Activated naive CD4-positive, alpha-beta T cell treated with anti-CD3 and anti-CD28 coated beads, Interleukin-2, amount 50 U/mL, for 16 hours (primary cell): Measurements from ENCODE around the gene NCOA1.
"Not testable (repeated sequence)": the region's sequence is repeated elsewhere in the genome, so short reads cannot be mapped to it uniquely, and the experiment has no call there.

Experiments used
- DNase-seq: peaks from one replicate; pipeline ENCODE4 v3.0.0-alpha.2; 2020

The NCOA1 gene

GRCh38 chr2:24477229-24477628, 13.8 kb upstream of the NCOA1 start:
- DNase-seq: no peak

- no peak for DNase-seq
Measured at GRCh38 chr2:24478243-24478642, 12.8 kb upstream of the NCOA1 start.

- DNase-seq: no peak
Measured at GRCh38 chr2:24480245-24480644, 10.8 kb upstream of the NCOA1 start.

- DNase-seq: no peak
Measured at GRCh38 chr2:24482251-24482971, 8.6 kb upstream of the NCOA1 start.

- no peak for DNase-seq
Measured at GRCh38 chr2:24482972-24483300, 8.1 kb upstream of the NCOA1 start.

GRCh38 chr2:24484677-24485076, 6.4 kb upstream of the NCOA1 start:
- not testable (repeated sequence) for DNase-seq

- no peak for DNase-seq
Measured at GRCh38 chr2:24485197-24485596, 5.9 kb upstream of the NCOA1 start.

GRCh38 chr2:24486636-24487205, 4.3 kb upstream of the NCOA1 start:
- DNase-seq: no peak

- DNase-seq: no peak
Measured at GRCh38 chr2:24489465-24490180, 1.4 kb upstream of the NCOA1 start.

- no peak for DNase-seq
Measured at GRCh38 chr2:24490181-24490689, 819 bp upstream of the NCOA1 start.

- DNase-seq: peak; percentile 66
Measured at GRCh38 chr2:24491542-24492420, 727 bp downstream of the NCOA1 start.

- DNase-seq: no peak
Measured at GRCh38 chr2:24492421-24493279, 1.6 kb downstream of the NCOA1 start.

GRCh38 chr2:24493713-24494112, 2.7 kb downstream of the NCOA1 start:
- DNase-seq: no peak

- DNase-seq: no peak
Measured at GRCh38 chr2:24494410-24494809, 3.4 kb downstream of the NCOA1 start.

GRCh38 chr2:24495451-24495850, 4.4 kb downstream of the NCOA1 start:
- DNase-seq: no peak

GRCh38 chr2:24496959-24497358, 5.9 kb downstream of the NCOA1 start:
- DNase-seq: no peak

- no peak for DNase-seq
Measured at GRCh38 chr2:24497685-24498084, 6.6 kb downstream of the NCOA1 start.

- DNase-seq: no peak
Measured at GRCh38 chr2:24498121-24498520, 7.1 kb downstream of the NCOA1 start.

- DNase-seq: no peak
Measured at GRCh38 chr2:24501813-24502212, 10.8 kb downstream of the NCOA1 start.

GRCh38 chr2:24505534-24506275, 14.7 kb downstream of the NCOA1 start:
- no peak for DNase-seq

- DNase-seq: no peak
Measured at GRCh38 chr2:24507549-24507948, 16.5 kb downstream of the NCOA1 start.
